GM12878 (cell line): ENCODE data around the gene DIAPH3.

Source experiments
- BRCA1 ChIP-seq: IDR thresholded peaks from 2 replicates; pipeline ENCODE4 v1.6.1; 2011; ENCODE audit warnings: low read depth, low read length, improper control_type of control experiment
- HDAC2 ChIP-seq: fragments of 200-600 bp; sonication (generic); IDR thresholded peaks from 2 replicates; pipeline ENCODE4 v1.6.1; 2017
- PML ChIP-seq: IDR thresholded peaks from 2 replicates; pipeline ENCODE4 v1.6.1; 2012; ENCODE audit warnings: low read length, inconsistent platforms
- RFX5 ChIP-seq: IDR thresholded peaks from 2 replicates; pipeline ENCODE4 v1.6.1; 2011; ENCODE audit warnings: low read depth, low read length, improper control_type of control experiment
- SMAD1 ChIP-seq: fragments of 450-650 bp; IDR thresholded peaks from 2 replicates; pipeline ENCODE4 v1.6.1; 2018; ENCODE audit warnings: mild to moderate bottlenecking, low read depth; ENCODE audit not compliant: partially characterized antibody

- TF ChIP-seq RFX5 (no peak), PML (peak; percentile 84), HDAC2 (peak; percentile 89; the same call in 1 of the 2 replicates), BRCA1 (no peak), SMAD1 (no peak)
These were observed at the start of gene DIAPH3 for GRCh38 chr13:60163478-60164233.
